ENCODE data around the gene SLC1A5. TPM values are rescaled to one million over a fixed set of nuclear protein-coding genes. Genes with fewer than 3 reads are reported as not detected.
A peak's percentile ranks its signal among the peaks of the same experiment; 100 is the strongest.
"Not testable (repeated sequence)": the region's sequence is repeated elsewhere in the genome, so short reads cannot be mapped to it uniquely, and the experiment has no call there.

SLC1A5 gene
- 76.6 TPM for total RNA-seq (ENCODE audit: insufficient read depth, low replicate concordance)

DNA sequence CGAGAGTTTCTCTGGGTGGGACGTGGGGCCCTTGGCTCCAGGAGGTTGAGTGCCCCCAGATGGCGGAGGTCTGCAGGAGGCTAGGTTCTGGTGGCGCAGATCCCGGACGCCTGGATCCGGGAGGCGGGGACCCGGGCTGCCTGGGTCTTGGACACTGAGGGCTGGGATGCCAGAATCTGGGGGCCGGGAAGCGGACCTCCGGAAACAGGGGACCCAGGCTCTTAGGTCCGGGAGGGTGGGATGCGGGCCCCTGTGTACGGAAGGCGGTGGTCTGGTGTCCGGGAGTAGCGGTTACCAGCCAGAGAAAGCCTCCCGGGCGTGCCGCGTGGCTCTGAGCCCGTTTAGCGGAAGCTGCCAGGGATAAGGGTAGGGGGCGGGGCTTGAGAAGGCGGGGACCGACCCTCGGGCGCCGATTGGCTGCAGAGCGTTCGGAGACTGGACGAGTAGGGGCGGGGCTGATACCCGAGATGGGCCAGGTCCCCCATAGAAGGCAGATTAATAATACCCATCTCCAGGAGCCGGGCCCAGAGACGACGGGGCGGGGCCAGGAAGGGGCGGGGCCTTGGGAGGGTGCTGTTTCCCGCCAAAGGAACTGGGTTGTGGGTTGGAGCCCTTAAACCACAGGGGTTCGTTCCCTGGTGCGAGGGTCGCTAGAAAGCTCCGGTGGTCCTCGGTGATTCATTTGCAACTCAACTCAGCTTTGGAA is at the start of gene SLC1A5:
TSS of gene SLC1A5 (minus strand) at position 333 of the 706 bp plus-strand sequence. CDS start 629 bp downstream, outside the sequence.
- peak; percentile 97 for DNase-seq (ENCODE audit: low spot score)

DNA sequence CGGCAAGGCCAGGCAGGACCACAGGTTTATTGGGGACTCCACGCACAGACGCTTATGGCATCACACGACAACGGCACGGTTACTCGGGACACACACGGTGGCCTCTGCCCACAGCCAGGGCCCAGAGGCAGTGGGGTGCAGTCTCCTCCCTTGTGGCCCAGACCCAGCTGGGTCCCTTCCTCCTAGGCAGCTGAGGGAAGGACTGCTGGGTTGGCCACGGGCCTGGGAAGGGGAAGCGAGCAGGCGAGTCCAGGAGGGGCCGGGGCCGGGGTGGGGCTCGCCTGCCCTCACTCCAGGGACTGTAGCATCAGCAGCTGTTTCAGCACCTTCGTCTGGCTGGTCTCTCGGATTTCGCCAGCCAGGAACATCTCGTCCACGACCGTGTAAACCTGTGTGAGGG is 49.8 kb upstream of the SLC1A5 start:
- DNase-seq (ENCODE audit: low spot score): no peak

DNA sequence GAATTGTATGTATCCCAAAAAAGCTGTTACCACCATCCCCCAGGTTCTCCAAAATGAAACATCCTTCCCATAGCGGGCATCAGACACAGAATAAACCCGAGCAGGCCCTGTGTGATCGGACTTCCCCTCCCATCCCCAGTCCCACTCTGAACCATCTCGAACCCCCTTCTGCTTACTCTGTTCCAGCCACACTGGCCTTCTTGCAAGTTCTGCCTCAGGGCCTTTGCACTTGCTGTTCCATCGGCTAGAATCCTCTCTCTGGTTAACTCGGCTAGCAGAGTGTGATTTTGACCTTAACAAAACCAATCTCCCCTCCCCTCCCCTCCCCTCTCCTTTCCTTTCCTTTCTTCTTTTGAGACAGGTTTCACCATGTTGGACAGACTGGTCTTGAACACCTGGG is 46.6 kb upstream of the SLC1A5 start:
- DNase-seq (ENCODE audit: low spot score): no peak

DNA sequence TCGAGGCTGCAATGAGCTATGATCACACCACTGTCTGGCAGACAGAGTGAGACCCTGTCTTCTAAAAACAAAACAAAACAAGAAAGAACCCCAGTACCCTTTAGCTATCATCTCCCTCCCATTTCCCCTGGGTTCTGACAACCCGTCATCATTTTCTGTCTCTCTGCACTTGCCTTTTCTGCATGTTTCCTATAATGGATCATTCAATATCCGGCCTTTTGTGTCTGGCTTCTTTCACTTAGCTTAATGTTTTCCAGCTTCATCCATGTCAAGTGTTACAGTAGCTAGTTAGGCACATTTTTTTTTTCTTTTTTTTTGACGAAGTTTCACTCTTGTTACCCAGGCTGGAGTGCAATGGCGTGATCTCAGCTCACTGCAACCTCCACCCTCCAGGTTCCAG is 45.7 kb upstream of the SLC1A5 start:
- DNase-seq (ENCODE audit: low spot score): no peak

DNA sequence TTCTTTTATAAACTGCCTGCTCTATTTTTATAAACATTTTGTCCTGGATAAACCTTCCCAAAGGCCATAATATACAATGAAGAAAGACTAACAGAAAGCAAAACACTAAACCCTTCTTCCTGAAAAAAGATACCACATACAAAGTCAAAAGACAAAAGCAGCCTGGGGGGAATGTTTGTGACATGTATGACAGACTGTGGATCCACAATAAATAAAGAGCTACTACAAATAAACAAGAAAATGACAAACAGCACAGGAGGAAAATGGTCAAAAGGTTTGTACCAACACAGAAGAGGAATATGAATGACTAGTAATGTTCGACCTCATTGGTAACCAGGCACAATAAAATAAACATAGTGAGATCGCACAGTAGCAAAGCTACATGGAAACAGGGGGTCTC is 42.5 kb upstream of the SLC1A5 start:
- no peak for DNase-seq (ENCODE audit: low spot score)

DNA sequence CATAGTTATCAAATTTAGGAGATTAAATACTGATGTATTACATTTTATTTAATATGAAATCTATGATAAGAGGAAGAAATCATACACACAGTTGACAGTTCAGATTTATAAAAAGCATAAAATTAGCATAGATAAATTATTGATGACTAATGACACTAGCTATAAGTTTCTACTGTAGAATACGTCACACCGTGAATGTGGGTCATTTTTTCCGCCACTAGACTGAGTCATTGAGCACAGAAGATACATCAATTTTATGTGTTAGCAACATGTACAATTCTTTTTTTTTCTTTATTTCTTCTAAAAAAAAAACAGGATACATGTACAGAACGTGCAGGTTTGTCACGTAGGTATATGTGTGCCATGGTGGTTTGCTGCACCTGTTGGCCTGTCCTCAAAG is 40.1 kb upstream of the SLC1A5 start:
- DNase-seq (ENCODE audit: low spot score): no peak

DNA sequence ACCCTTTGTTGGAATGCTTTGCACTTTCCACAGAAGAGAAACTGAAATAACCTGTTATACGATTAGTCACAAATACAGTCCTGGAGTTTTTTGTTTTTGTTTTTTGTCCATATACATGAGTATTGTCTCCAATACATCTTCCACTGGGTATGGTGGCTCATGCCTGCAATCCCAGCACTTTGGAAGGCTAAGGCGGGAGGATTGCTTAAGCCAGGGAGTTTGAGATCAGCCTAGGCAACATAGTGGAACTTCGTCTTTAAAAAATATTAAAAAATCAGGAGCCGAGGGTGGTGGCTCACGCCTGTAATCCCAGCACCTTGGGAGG is 37.3 kb upstream of the SLC1A5 start:
- DNase-seq (ENCODE audit: low spot score): no peak

DNA sequence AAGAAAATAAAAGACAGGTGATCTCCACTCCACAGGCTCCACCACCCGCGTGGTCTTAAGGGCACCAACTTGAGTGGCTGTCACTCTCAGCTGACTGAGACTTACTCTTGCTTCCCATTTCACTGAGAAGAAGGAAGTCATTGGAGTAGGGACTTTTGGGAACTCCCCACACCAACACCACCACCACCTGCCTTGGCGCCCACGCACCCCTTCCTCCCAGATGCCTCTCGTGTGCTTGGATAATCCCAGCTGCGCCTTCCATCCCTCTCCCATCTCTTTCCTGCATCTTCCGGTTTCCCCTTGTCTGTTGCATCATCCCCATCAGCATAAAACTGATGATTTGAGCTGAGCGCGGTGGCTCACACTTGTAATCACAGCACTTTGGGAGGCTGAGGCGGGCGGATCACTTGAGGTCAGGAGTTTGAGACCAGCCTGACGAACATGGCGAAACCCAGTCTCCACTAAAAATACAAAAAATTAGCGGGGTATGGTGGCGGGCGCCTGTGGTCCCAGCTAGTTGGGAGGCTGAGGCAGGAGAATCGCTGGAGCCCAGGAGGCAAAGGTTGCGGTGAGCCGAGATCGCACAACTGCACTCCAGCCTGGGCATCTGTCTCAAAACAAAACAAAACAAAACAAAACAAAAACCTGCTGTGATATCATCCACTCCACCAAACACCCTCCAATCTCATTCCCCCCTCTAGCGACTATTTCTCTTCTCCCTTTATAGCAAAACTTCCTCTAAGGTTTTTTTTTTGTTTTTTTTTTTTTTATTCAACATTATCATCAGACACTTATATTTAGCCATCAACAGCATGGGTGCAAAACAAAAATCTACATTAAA is 36.7 kb upstream of the SLC1A5 start:
- DNase-seq (ENCODE audit: low spot score): no peak

DNA sequence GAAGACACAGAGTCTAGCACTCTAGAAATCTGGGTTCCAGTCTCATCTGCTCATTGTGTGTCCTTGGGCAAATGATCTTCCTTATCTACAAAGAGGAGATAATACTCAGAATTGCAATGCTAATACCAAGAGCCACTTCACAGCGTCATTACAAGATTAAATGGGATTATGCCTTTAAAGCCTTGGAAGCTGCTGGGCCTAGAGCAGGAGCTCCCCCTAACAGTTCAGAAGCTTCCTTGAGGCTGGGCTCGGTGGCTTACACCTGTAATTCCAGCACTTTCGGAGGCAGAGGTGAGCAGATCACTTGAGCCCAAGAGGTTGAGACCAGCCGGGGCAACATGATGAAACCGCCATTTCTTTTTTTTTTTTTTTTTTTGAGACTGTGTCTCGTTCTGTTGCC is 34.7 kb upstream of the SLC1A5 start:
- DNase-seq (ENCODE audit: low spot score): no peak

DNA sequence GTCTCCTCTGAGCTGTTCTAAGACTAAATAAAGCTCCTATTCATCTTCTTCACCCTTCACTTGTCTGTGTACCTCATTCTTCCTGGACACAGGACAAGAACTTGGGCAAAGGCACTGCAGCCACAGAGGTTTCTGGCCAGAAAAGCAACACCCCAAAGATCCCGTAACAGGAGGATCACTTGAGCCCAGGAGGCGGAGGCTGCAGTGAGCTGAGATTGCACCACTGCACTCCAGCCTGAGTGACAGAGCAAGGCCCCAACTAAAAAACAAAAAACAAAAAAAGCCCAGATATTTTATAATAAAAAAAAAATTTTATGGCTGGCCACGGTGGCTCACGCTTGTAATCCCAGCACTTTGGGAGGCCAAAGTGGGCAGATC is 34.0 kb upstream of the SLC1A5 start:
- not testable (repeated sequence) for DNase-seq (ENCODE audit: low spot score)

DNA sequence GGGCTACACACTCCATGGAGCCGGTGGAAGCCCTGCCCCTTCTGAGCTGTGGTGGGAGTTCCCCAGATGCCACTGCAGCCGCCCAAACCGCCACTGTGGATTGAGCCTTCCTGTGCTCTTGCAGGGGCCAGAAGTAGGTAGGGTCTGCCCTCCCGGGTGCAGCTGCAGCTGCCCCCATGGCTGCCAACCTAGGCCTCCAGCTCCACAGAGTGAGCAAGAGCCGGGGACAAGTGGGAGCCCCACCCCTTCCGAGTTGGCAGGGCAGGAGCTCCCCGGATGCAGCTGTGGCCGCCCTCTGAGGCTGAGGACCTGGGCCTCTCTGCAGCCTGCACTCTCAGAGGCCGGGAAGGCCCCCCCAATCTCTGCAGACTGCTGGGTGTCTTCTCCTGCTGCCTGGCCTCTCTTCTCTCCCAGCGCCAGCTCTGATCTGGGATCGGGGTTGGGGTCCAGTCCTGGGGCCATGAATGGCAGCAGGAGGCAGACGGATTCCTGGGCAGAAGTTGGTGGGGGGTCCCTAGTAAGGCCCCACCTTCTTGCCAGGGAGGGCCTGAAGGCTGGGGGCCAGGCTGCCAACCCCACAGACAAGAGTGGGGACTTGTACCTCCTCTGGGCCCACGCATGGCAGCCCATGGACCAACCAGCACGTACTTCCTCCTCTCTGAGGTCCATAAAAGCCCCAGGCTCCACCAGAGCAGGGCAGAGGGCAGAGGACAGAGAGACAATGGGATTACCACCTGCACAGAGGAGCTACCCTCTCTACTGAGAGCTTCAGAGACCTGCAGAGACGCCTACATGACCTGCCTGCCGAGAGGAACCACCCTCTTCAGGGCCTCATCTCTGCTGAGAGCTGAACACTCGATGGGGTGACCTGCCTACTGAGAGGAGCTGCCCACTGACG is 33.4 kb upstream of the SLC1A5 start:
- peak; percentile 59 for DNase-seq (ENCODE audit: low spot score)

DNA sequence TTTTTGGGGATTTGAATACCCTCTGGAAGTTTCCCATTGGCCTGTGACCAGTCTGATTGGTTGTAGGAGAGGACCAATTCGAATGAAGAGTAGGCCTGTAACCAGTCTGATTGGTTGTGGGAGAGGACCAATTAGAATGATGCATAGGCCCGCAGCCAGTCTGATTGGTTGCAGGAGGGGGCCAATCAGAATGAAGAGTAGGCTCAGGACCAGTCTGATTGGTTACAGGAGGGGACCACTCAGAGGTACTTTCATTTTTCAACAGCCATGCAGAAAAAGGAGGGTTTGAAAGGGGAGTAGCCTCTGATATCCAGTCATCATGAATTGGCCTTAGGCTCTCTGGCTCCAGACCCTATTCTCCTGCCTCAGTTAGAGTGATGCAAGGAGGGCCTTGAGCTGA is 30.4 kb upstream of the SLC1A5 start:
- no peak for DNase-seq (ENCODE audit: low spot score)

DNA sequence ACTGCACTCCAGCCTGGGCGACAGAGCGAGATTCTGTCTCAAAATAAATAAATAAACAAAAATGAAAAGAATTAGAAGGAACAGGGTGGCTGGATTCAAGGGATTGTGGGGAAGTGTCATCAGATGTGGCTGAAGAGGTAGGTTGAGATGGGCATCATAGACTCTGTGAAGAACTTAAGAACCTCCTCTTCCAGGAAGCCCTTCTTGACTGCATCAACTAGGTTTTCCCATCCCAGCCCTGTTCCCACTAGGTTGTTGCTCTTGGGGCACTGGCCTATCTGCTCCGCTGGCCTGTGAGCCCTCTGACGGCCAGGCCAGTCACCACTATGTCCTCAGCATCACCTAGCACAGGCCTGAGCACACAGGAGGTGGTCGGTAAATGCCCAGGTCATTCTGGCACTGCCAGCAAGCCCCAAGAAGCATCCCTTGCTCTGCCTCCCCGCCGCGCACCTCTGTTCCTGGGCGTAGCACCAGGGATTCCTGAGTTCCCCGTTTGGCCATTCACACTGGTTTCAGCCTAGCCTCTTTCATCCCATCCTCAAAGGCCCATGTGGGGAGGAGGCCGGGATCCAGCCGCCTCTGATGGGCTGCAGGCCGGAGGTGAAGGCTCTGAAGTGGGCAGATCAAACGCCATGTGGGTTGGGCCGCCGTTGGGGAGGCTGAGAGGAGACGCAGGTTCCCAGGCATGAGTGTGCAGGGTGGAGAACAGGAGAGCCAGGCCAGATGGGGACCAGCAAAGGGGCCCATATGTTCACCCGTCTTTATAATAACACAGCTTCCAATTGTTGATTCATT is 27.6 kb upstream of the SLC1A5 start:
- DNase-seq (ENCODE audit: low spot score): no peak

DNA sequence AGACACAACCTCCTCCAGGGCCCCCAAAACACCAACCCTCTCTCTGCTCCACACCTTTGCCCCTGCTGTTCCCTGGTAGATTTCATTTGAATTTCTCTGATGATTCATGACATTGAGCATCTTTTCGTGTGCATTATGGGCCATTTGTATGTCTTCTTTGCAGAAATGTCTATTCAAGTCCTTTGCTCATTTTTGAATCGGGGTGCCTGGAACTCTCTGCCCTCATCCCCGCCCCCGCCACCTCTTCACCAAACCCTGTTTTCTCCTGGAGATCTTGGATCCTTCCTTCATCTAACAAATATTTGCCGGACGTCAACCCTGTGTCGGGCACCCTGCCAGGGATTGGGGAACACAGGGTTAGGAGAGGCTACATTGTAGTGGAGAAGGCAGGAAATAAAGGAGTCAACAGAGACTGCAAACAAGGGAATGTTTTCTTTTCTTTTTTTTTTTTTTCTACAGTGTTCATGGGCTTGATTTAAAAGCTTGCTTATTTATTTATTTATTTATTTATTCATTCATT is 25.5 kb upstream of the SLC1A5 start:
- DNase-seq (ENCODE audit: low spot score): peak; percentile 43

DNA sequence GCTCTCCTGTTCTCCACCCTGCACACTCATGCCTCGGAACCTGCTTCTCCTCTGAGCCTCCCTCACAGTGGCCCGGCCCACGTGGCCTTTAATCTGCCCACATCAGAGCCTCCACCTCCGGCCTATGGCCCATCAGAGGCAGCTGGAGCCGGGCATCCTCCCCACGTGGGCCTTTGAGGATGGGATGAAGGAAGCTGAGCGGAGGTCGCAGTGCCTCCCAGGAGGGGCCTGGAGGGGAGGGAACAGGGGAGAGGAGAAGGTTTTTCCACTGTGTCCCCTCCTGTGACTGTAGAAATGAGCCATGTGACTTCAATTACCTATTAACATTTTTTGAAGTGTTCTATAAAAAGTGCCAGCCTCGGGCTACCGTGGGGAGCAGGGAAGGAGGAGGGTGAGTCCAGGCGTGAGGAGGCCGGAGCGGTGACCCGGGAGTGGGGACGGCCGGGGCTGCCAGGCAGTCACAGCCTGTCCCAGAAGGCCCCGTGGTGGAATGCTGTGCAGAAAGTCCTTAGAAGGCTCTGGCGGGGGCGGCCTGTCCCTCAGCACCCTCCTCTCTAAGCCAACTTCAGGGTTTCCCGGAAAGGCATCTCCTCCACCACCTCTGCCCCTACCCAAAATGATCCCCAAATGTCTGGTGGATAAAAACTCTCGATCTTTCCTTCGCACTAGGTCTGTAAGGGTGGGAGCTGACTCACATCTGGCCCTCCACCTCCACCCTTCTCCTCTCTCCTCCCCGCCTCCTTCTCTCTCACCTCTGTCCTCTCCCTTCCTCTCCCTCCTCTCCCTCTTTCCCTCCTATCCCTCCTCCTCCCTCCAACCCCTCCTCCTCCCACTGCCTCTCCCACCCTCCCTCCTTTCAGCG is 24.8 kb upstream of the SLC1A5 start:
- no peak for DNase-seq (ENCODE audit: low spot score)

DNA sequence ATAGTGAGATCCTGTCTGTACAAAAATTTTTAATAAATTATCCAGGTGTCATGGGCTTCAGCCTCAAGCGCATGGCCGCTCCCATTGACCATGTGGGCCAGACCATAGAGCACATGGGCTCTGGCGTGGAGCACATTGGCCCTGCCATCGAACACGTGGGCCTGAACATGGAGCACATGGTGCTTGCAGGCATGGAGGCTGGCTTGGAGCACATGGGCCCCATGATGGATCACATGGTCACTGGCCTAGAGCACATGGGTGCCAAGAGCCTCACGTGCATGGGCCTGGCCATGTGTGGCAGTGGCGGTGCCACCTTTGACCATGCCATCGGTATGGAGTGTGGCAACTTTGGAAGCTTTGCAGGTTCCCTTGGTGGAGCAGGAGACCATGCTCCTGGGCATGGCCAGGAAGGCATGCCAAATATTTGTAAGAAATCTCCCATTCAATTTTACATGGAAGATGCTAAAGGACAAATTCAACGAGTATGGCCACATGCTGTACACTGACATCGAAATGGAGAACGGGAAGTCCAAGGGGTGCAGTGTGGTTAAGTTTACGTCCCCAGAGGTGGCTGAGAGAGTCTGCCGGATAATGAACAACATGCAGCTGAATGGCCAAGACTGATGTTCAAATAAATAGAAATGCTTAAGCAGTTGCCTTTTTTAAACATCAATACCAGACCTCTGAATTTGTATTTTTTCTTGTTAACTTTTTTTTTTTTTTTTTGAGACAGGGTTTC is 21.3 kb upstream of the SLC1A5 start:
- no peak for DNase-seq (ENCODE audit: low spot score)

DNA sequence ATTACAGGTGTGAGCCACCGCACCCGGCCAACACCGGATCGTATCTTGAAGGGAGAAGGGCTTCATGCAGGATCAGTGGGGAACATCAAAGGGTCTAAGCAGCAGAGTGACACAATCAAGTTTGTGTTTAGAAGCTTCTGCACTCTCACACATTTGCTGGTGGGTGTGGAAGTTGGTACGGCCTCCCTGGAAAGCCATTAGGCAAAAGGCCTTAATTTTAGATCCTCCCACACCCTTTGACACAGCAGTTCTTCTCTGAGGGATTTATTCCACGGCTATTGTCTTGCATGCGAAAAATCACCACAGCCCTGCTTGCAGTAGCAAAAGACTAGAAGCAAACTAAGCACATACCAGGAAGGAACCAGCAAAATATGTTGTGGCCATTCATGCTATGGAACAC is 18.3 kb upstream of the SLC1A5 start:
- DNase-seq (ENCODE audit: low spot score): no peak

DNA sequence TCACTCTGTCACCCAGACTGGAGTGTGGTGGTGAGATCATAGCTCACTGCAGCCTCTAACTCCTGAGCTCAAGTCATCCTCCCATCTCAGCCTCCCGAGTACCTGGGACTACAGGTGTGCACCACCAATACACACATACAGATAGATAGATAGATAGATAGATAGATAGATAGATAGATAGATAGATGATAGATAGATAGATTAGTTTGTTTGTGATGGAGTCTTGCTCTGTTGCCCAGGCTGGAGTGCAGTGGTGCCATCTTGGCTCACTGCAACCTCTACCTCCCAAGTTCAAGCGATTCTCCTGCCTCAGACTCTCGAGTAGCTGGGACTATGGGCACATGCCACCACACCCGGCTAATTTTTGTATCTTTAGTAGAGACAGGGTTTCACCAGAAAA is 16.0 kb upstream of the SLC1A5 start:
- not testable (repeated sequence) for DNase-seq (ENCODE audit: low spot score)

DNA sequence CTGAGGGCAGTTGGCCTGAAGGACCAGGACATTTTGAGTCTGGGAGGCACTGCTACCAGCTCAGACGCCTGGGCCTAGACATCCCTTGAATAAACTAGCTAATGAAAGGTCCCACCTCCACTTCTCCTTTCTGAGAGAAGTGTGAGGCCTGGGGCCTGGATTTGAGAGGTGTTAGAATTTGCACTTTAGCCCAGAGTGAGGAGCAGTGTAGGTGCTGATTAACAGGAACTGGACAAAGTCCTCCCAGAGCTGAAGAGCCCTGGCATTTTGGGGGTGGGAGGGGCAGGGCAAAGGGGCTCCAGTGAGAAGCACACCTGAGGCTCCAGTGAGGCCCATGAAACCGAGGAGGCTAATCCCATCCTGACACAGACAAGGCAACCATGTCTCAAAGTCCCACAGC is 15.2 kb upstream of the SLC1A5 start:
- DNase-seq (ENCODE audit: low spot score): no peak

All from umbilical cord (tissue), 2 donors.